ENCODE measurements around the gene HPCA. TPM values are rescaled to one million over a fixed set of nuclear protein-coding genes. Genes with fewer than 3 reads are reported as not detected.

Gene HPCA
- total and polyA plus RNA-seq, 2 of the 8 experiments (the other 6 are each of a cell fraction or from before 2014, with no cell fraction given) = 0.70 to 1.4 TPM

GRCh38 chr1:32931760-32932159 is 45.5 kb downstream of the HPCA start (continued):
- no peak for TF ChIP-seq CHD7 (IDR thresholded peaks at IDR 0.05; ENCODE audit: insufficient replicate concordance, low read length)
- no peak for TF ChIP-seq RAD21 (IDR thresholded peaks at IDR 0.05 in 1 of 2, conservative IDR thresholded peaks at IDR 0.05 in 1 of 2; ENCODE audit: low read depth in 2 of 2, low read length in 2 of 2)
- no peak for TF ChIP-seq ZNF274 (IDR thresholded peaks at IDR 0.05; ENCODE audit: borderline replicate concordance, extremely low read depth, low read length)
- TF ChIP-seq TBP (IDR thresholded peaks at IDR 0.05; ENCODE audit: low read depth, low read length) = no peak
- no peak for TF ChIP-seq SRF (IDR thresholded peaks at IDR 0.05; ENCODE audit: low read depth, low read length)
- TF ChIP-seq TAF1 (IDR thresholded peaks at IDR 0.05; ENCODE audit: low read depth, low read length) = no peak
- TF ChIP-seq EZH2 (IDR thresholded peaks at IDR 0.05; ENCODE audit: low read depth, low read length, severe bottlenecking) = no peak
- TF ChIP-seq CEBPB (IDR thresholded peaks at IDR 0.05; ENCODE audit: low read depth, low read length) = no peak
- TF ChIP-seq ATF3 (IDR thresholded peaks at IDR 0.05; ENCODE audit: insufficient read depth, low read depth, low read length) = no peak
- no peak for TF ChIP-seq BCL11A (IDR thresholded peaks at IDR 0.05; ENCODE audit: low read depth in 2 of 2, low read length in 2 of 2)
